GM21786 (cell line): ENCODE data around the gene GGT6.

Experiments used
- ATAC-seq: cut with Tn5 transposase; IDR thresholded peaks from one replicate; pipeline ENCODE4 v1.9.1; 2021; ENCODE audit not compliant: unreplicated experiment

GGT6 gene

DNA sequence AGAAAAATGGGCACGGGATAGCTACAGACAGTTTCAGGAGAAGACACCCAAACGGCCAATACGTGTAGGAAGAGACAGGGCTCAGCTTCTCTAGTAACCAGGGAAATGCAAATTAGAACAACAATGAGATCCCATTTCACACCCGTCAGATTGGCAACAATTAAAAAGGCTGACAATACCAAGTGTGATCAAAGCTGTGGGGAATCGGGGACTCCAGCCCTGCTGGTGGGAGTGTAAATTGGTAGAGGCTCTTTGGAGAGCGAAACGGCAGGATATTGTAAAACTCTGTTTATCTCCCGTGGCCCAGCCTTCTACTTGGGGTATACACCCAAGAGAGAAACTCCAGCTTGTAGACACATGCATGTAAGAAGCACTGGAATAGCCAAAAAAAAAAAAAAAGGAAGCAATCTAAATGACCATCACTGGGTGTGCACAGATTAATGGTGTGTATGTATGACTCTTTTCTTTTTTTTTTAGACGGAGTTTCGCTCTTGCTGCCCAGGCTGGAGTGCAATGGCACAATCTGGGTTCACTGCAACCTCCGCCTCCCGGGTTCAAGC lies 32.7 kb downstream of the GGT6 start:
- no peak for ATAC-seq

DNA sequence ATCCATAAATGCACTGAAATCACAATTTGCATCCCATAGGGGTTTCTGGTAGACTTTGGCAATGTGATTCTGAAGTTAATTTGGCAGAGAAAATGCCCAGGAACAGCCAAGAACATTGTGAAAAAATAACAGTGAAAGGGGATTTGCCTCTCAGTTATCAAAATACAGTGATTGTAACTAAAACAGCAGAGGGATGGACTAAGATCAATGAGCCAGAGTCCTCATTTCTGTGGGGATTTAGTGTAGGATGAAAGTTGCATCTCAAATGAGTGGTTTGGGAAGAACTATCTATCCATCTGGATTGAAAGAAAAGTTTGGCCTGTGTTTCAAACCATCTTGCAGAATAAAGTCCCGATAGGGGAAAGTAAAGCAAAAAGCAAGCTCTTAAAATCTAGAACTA lies 33.2 kb downstream of the GGT6 start:
- no peak for ATAC-seq

GRCh38 chr17:4525691-4526397 lies 34.5 kb downstream of the GGT6 start:
- no peak for ATAC-seq

DNA sequence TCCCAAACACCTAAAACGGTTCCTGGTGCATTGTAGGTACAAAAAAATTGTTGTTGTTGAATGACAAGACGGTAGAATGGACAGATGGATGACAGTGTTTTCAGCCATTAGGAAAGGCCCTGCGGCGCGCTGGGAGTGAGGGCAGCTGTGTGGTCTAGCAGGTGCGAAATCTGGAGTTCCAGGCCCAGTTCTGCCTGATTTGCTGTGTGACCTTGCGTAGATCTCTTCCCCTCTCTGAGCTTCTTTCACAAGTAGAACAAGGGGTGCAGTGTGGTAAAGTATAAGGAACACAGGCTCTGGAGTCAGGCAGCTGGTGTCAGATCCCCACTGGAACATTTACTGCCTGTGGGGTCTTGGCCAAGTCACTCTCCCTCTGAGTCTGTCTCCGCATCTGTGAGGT lies 36.4 kb downstream of the GGT6 start:
- no peak for ATAC-seq

GRCh38 chr17:4522661-4523060 lies 37.7 kb downstream of the GGT6 start:
- ATAC-seq = no peak

DNA sequence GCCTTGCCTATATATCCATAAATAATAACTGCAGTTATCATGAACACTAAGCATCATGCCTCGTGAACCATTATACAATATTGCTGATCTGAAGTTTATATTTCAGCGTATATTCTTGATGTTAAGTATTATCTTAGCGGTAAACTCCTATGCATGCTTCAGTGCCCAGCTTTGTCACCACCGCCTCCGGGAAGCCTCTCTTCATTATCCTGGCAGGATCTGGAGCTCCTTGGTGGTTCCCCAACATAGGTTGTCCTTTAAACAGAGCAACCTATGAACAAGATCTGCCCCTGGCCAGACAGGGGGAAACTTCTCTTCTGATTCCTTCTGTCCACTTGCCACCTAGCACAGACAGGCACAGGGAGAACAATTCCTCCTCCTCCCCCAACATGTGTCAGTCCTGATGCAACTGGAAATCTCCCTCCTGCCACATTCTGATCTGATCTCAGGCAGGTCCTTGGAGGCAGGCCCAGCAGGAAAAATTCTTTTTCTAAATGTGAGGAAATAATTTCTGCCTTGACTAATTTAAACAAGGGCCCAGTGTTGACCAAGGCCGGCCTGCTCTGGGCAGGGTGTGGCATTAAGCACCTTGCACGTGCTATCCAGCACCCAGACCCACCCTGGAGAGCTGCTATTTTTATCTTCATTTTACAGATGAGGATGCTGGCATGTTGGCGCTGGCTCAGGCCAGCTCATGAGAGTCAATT lies 39.3 kb downstream of the GGT6 start:
- ATAC-seq = no peak

GRCh38 chr17:4520060-4520893 lies 40.1 kb downstream of the GGT6 start:
- ATAC-seq = no peak

DNA sequence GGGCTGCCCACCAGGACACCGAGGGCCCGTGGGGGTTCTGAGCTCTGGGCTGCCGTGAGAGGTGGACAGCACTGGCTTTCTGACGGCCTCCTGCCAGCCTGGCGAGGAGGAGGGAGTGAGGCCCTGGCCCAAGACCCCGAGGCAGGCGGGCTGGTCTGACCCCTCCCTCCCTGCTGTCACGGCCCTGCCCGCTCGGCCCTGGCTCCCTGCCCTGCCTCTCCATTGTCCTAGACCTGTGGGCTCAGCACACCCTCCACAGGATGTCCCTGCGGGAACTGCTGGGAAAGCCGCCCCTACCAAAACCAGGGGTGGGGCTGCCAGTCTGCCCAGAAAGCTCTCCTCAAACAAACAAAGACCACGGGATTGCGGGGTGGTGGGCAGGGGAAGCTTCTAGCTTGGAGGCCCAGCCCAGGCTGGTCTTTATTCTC lies 41.0 kb downstream of the GGT6 start:
- ATAC-seq = no peak

- ATAC-seq = no peak
Observed at GRCh38 chr17:4518901-4519300, 41.5 kb downstream of the GGT6 start.

DNA sequence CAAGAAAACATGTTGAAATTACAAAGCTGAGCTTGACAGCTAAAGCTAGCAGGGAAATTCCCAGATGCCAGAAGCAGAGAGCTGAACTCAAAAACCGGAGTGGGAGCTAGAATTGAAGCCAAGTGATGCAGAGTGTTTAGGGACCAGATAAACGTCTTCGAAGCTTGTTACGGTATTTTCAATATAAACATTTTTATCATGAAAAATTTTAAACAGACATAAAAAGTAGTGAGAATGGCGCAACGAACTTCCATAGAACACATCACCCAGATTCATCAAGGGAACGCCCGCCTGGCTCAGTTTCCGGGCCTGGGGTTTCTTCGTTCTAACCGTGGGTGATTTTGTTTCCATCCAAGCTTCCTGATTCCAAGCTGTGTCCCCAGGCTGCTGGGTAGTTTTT lies 43.6 kb downstream of the GGT6 start:
- ATAC-seq = no peak

GRCh38 chr17:4515501-4515900 lies 44.9 kb downstream of the GGT6 start:
- no peak for ATAC-seq

- no peak for ATAC-seq
Observed at GRCh38 chr17:4514779-4515178, 45.6 kb downstream of the GGT6 start.

GRCh38 chr17:4514206-4514605 lies 46.2 kb downstream of the GGT6 start:
- no peak for ATAC-seq

DNA sequence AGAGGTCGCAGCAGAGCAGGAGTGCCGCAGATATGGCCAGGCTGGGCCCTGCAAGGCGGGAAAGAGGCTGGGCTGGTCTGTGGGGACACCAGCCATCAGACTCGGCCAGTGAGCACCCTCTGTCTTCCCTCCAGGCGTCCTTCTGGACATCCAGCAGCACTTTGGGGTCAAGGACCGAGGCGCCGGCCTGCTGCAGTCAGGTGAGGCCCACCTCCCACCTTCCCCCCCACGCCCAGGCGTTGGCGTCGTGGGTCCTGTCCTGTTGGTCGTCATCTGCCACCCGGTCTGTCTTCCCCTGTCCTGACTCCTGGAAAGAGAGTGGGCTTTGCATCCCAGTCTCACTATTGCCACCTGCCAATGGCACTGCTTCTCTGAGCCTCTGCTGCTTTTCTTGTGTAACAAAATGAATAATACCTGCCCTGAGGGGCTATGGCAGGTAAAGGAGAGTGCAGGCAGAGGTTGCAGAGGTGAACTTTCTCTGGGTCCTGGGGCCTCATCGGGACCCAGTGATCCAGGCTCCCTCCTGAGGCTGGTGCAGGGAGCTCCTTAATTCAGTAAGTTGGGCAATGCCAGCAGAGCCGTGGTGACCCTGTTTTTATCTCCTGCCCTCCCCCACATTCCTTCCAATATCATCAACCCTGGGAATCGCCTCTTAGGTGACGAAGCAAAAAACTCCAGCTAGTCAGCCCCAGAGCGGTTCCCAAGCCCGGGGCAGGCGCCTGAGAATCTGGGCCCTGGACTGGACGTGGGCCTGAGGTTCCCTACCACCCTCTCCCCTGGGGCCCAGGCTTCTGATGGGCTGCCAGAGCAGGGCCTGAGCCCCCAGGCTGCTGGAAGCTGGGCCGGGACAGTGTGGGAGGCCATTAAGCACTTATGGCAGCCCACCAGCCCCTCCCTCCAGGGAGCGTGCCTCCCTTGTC lies 47.0 kb downstream of the GGT6 start:
- ATAC-seq = no peak

GRCh38 chr17:4512156-4513112 lies 47.9 kb downstream of the GGT6 start:
- ATAC-seq = no peak

DNA sequence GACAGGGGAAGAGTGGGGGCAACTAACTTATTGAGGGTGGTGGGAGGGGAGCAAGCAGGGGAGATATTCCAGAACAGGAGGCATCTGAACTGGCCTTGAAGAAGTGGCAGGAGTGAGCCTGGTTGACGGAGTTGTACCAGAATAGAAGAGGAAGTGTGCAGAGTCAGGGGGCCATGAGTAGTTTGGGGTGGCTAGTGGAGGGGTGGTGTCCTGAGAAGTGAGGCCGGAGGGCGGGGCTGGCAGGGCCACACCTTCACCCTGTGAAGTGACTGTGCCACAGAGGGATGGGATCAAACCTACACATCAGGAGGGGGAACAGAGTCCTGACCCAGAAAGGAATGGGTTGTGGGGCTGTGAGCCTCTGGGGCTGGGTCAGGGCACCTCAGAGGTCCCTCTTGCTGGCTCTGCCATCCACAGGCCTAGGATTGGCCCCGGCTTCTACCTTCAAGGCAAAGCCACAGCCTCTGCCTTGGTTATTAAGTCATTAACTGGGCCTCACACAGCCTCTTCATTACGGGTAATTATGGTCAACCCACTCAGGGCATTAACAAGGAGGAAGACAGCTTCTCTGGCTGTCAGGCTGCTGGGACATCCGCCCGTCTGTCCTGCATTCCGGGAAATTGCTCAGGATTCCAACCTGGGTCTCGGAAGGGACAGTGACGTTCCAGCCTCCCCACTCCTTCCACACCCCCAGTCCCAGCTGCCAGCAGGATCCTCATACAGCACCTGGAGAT lies 49.0 kb downstream of the GGT6 start:
- no peak for ATAC-seq

DNA sequence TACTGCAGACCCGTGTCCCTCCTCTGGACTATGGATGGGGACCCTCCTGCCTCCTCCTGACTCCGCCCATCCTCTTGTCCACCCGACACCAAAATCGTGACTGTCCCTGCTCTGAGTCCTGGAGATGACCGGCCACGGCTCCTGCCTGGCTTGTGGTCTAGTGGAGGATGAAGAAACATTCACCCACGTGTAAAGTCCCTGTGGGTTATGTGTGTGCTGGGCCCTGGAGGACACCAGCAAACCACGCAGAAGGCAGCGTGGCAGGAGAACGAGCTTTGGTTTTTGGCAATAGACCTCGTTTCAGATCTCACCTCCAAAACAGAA lies 49.8 kb downstream of the GGT6 start:
- no peak for ATAC-seq

- no peak for ATAC-seq
Observed at GRCh38 chr17:4509923-4510617, 50.3 kb downstream of the GGT6 start.
